Activated CD8-positive, alpha-beta memory T cell treated with anti-CD3 and anti-CD28 coated beads for 36 hours (primary cell): ENCODE data around the gene ITPR3. TPM values are rescaled to one million over a fixed set of nuclear protein-coding genes. Genes with fewer than 3 reads are reported as not detected.

Experiments
- CTCF ChIA-PET: fragments of 350-600 bp; sonication (Branson Sonifier 250); formaldehyde crosslinking; loops from one replicate; lab custom pipeline; 2021; ENCODE audit warnings: antibody characterized with exemption; lab: Charles Lee
- POLR2A ChIA-PET: fragments of 350-600 bp; sonication (Branson Sonifier 250); formaldehyde crosslinking; loops from one replicate; lab custom pipeline; 2021; ENCODE audit warnings: antibody characterized with exemption; lab: Charles Lee
- total RNA-seq, 2 experiments: library from RNA; stranded (reverse); gene quantifications; one replicate each; pipeline ENCODE4 v1.2.3, GENCODE V29; 2021

Gene ITPR3
- total RNA-seq, 2 experiments from 2014 or later = 42.2 to 44.0 TPM

DNA sequence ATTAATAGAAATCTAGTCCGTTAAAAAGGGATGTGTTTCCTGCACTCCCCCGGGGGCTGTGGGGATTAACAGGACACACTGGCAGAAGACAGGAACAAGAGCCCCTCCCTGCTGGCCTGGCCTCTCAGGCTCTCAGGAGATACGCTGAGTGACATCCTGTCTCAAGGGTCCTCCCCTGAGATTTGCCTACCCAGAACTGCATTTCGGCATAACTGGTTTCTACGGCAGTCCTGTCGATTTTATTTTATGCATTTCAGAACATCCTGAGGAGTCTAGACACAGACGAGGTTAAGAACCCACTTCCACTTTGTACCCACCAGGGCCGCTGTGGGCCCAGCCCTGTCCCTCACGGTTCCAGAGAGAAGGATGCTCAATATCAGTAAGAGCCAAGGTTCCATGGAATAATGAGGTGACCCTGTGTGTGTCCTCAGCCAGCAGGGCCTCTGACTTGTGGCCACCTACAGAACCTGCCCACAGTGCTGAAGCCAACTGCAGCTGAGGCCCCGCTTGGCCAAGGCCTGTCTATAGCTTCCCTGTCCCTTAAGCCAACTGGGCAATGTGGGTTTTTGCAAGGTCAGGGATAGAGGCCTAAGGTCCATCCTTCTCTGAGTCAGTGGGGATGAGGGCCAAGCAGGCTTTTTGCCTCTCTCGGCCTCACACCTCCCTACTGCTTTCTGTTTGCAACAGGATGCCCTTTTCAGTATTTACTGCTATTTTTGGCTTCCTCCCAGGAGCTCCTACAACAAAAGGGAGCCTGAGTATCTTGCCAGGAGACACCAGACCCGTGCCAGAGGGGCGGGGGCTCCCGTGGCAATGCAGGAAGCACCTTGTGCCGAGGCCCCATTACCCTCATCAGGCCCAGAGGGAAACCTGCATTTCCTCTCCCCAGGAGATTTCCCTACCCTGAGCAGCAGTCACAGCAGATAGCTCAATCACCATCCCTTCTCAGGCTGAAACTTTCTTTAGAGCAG lies 75.7 kb downstream of the ITPR3 start:
- POLR2A ChIA-PET = no interaction called here
- CTCF ChIA-PET = interaction anchor here (0.6 to 1.4 kb wide), 4 partner anchors 14 to 165 kb away, joined by 3 to 5 read pairs (median 4); partner anchors contain the start of gene UQCC2

DNA sequence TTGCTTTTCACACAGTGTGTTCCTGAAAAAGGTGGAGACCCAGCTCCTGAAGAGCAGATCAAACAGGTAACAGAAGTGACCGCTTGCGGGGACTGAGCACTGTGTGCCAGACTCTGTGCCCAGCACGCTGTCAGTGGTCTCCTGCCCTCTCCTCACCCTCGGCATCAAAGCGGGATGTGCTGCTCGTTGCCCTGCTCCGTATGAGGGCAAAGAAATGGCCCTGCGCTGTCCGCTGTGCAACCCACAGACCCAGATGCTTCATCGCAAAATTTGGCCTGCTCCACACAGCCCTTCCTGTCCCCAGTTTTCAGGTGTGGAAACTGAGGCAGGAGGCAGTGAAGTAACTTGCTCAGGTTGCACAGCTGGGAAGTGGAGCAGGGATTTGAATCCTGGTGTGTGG lies 76.7 kb downstream of the ITPR3 start:
- CTCF ChIA-PET = interaction anchor here (1.3 to 1.4 kb wide), 2 partner anchors 13 to 15 kb away, joined by 3 to 5 read pairs; partner anchors contain the start of gene UQCC2
- POLR2A ChIA-PET = no interaction called here

DNA sequence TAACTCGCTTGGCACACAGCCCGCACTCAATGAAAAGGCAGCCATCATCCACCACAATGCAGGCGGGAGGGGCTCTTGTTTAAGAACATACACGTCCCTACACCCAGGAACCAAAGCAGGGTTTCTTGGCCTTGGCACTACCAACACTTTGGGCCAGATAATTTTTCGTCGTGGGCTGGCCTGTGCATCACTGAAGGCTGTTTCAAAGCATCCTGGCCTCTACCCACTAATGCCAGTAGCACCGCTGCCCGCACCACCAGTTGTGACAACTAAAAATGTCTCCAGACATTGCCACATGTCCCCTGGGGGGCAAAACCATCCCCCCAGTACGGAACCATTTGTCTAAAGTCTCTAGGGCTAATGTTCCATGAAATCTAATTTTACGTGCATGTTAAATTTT lies 77.4 kb downstream of the ITPR3 start:
- ChIA-PET CTCF (no interaction called here), POLR2A (no interaction called here)

DNA sequence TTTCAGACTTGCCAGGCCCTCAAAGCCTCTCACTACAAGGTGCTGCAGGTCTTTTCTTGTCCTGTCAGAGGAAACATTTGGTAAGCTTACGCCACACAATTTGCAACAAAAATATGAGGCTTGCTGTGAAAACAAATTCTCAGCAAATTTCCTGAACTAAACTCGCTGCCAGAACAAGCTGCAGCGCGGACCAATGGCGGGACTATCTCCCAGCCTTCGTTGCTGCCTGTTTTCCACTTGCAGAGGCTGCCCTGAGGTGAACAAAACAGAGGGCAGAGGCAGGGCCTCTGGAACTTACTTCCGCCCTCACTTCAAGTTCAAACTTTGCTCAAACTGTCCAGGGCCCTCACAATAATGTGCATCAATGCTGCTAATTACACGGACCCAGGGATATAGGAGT lies 78.0 kb downstream of the ITPR3 start:
- CTCF ChIA-PET = no interaction called here
- POLR2A ChIA-PET = no interaction called here

DNA sequence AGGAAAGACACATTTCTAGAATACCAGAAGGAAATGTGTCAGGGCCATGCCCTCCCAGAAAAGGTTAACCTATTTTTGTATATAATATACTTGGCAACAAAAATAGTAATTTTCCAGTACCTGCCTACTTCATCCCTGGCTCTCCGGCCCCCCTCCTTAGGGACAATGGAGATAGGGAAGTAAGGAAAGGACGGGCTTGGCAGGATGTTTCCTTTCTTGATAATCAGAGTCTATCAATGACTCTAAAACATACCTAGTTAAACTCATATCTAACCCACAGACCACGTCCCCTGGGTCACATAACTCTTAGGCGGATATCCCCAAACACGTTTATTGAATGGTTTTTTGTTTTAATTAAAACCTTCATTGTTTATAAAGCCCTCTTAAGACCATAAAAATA lies 78.6 kb downstream of the ITPR3 start:
- POLR2A ChIA-PET = no interaction called here
- CTCF ChIA-PET = interaction anchor here (0.7 to 2.0 kb wide), 7 partner anchors 9 to 114 kb away, joined by 3 to 13 read pairs (median 4); no protein-coding TSS in a partner anchor

DNA sequence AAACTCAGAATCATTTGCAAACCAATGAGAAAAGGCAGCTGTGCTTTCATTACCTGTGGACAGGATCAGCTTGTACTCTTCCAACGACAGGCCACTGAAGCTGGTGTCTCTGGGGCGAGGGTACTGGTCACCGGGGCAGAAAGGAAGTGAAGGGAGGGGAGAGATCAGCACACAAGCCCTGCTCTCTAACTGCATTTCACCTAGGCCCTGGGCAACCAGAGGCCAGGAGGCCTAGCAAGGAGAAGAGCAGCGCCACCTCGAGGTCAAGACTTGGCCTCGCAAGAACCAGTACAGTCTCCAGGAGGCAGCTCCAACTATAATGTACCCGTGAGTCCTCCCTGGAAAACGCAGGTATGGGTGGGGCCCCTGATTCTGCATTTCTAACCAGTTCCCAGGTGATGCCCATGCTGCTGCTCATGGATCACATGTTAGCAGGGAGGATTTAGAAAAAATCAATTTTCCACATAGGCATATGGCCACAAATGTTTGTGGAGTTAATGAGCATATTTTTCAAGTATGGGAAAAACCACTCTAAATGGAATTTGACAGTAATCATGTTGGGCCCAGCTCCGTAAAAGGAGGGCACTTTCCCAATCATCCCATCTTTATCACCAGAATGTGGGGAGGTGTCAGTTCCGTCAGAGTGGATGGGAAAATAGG lies 79.4 kb downstream of the ITPR3 start:
- POLR2A ChIA-PET = no interaction called here
- CTCF ChIA-PET = interaction anchor here (0.6 to 2.0 kb wide), 15 partner anchors 9 to 455 kb away, joined by 3 to 13 read pairs (median 4); partner anchors contain the start of genes BAK1 and UQCC2

DNA sequence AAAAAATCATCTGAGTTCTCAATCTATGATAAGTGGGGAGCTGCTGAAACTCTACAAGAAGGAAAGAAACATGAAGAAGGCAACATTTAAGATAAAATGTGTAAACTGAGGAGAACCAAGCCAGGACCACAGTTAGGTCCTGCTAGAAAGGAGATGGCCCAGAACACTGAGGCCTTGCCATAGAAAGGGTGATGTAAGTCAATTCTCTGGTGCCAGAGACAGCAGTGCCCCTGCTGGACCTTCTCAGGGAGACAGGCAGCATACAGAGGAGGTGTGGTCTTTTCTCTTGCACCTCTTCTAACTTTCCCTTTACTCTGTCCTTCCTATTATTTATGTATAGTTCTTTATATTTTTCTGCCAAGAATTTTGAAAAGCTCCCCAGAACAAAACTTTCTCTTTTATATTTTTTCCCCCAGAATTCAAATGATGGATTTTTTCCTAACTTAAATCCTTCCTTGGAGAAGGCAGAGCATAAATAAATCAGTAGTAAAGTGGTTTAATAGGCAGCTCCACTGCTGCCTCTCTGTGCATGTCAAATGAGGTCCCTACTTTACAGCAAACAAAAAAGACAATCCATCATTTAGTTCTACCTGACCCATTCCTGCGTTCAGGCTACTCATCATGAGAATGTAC lies 81.3 kb downstream of the ITPR3 start:
- ChIA-PET CTCF (interaction anchor here (1.1 to 1.8 kb wide), 4 partner anchors 10 to 122 kb away, joined by 3 to 4 read pairs (median 4); partner anchors contain the start of gene BAK1), POLR2A (interaction anchor here (0.9 kb wide), 1 partner anchor 10 kb away, joined by 3 read pairs; no protein-coding TSS in a partner anchor)

DNA sequence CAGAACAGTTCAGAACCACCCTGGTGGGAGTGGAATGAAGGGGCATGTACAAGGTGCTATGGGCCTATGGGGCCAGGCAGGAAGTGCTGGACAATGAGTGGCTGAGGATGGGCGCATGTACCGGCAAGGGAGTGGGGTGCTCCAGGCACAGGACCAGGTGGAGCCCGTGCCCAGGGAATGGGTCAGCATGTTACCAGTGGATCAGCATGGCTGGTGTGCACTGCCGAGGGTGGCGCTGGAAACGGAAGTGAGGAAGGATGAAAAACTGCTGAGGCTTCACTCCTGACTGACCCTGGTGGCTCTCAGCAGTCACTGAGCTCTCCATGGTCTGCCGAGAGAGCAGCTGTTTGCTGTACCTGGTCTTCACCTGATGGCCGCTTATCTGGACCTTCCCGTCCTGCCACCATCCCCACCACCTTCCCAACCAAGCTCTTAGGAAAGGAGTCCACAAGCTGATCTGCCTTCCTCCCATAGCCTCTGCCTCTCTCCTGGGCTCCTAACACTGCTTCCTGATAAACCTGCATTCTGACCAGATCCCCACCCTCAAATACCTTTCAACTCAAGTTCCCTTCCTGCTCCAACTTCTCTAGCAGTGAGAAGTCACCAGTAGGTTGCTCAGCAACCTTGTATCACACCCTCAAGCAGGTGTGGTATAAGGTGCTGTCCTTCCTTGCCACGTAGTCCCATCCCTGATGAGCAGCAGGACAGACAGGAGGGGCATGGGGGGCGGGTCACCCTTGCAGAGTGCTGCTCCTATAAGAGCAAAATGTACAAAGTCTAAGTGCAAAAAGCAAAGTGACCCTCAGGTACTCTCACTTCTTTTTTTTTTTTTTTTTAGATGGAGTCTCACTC lies 83.3 kb downstream of the ITPR3 start:
- ChIA-PET POLR2A (interaction anchor here (0.7 kb wide), 1 partner anchor 39 kb away, joined by 7 read pairs; no protein-coding TSS in a partner anchor), CTCF (interaction anchor here (0.7 kb wide), 1 partner anchor 114 kb away, joined by 3 read pairs; no protein-coding TSS in a partner anchor)

DNA sequence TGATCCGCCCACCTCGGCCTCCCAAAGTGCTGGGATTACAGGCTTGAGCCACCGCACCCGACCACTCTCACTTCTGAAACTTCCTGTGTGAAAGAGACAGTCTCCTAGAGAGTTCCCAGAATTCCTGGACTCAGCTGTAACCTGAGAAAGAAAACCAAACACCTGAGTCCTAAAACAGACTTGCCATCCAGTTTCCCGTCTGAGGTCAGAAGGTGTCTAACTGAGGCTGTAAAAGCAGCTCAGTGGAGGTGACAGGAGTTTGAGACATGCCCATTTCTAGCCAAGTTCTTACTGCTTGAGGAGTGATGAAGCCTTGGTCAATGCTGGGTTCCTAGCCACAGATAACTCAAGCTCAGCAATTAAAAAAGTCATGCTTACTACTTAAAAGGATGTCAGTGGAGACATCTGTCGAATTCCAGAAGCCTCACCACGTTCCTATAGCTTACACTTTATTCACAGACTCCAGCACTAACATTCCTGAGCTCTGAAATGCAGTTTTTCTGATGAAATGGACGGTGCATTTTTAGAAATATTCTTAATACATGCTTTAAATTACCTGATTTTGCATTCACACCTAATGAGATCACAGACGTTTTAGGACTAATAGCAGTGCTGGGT lies 84.3 kb downstream of the ITPR3 start:
- CTCF ChIA-PET = interaction anchor here (0.5 to 0.7 kb wide), 2 partner anchors 23 to 115 kb away, joined by 3 read pairs; no protein-coding TSS in a partner anchor
- POLR2A ChIA-PET = interaction anchor here (0.7 kb wide), 1 partner anchor 38 kb away, joined by 7 read pairs; no protein-coding TSS in a partner anchor

DNA sequence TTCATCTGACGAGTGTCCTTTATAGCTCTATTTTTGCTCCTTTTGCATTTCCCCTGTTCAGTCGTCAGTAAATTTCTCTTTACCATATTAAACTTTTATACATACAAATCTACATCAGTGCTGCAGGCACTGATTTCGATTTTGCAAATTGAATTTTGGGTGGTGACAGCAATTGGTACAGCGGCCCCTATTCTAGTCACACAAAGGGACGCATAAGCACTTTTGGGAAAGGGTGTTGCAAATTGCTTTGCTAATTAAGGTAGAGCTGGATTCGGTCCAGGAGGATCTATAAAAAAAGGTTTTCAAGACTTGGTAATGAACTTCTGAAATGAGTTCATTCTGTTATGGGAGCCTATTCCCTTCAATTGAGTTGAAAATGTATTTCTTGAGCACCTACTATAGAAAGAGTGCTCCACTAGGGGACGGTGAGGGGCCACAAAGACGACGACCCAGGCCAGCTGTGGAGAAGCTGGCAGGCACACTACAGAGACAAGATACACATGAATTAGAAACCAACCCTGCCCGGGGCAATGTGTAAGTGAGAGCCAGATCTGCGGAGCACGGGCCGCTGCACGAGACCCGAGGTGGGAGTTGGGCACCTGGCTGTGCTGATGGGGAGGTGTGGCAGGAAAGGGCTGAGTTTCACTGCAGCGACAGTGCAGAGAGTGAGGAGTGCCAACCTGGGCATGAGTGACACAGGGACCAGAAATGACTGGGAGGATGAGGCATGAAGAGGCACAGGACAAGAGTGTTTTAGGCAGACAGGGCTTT lies 85.0 kb downstream of the ITPR3 start:
- CTCF ChIA-PET = interaction anchor here (0.5 kb wide), 1 partner anchor 23 kb away, joined by 3 read pairs; no protein-coding TSS in a partner anchor
- POLR2A ChIA-PET = no interaction called here

DNA sequence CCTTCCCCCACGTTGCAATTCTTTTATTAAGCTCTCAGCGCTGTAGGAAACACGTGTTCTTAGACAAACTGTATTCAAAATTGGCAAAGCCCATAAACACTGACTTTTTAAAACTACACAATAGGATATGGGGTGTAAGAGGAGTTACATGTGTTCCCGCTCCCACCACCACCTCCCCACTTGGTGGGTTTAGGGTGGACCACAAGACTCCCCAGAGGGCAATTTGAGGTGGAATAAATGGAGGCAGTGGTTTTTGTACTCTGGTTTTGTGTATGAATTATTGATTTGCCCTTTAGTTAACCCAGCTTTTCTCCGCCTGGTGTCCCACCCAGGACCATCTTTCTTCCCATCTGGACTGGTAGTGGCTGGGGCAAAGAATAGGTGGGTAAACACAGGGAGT lies 86.6 kb downstream of the ITPR3 start:
- CTCF ChIA-PET = interaction anchor here (1.5 kb wide), 1 partner anchor 122 kb away, joined by 6 read pairs; no protein-coding TSS in a partner anchor
- POLR2A ChIA-PET = no interaction called here

DNA sequence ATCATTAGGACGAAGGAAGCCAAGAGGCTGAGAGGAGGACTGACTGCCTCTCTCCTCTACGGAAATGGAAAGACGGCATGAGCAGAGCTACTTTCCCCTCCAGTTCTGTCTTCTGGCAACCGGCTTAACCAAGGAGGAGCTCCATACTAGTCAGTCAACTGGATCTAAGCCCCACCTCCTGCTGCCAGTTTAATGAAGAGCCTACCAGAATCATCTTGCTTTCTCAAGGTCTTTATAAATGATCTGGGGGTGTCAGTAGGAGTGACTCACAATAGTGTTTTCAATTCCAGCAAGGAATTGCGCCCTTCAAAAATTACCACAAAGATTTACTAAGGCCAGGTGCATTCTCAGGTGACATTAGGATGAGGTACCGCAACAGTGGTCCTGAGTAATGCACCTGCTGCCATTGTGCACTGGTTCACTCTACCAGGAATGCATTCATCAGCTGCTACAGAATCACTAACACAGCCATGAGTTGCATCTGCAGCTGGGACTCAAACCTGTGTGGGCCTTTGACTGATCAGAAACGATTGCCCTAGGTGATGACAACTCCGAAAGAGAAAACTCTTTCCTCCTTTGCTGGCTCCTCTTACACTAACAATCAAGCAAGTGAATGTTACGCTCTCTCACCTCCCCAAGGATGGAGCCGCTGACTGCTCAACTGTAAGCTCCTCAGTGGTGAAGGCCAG lies 87.5 kb downstream of the ITPR3 start:
- ChIA-PET POLR2A (interaction anchor here (0.5 kb wide), 1 partner anchor 274 kb away, joined by 3 read pairs; no protein-coding TSS in a partner anchor), CTCF (interaction anchor here (1.5 kb wide), 2 partner anchors 8 to 123 kb away, joined by 6 read pairs; no protein-coding TSS in a partner anchor)

DNA sequence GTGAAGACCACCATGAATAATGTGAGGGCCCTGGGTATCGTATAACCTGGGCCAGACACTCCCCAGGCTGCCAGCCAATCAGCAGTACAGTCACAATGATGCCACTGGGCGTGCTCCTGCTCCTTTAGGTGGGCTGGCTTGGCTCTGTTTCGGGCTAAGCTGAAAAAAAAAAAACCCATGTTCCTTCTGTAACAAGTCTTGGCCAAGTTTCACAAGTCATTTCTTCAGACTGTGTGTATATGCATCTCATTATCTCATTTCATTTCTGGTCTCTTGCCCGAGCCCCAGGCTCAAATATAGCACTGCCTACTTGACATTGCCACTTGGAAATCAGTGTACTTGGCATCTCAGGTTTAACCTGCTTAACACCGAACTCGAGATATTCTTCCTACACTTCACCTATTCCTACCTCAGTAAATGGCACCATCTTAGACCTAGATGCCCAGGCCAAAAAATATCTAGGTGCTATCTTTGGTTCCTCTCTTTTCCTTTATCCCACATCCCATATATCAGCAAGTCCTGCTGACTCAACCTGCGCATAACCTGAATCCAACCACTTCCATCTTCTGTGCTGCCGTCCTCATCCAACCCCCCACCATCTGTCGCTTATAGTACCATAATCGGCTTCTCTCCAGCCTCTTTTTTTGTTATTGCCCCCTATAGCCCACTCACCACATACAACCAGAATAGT lies 88.6 kb downstream of the ITPR3 start:
- ChIA-PET POLR2A (no interaction called here), CTCF (interaction anchor here (1.5 kb wide), 1 partner anchor 9 kb away, joined by 6 read pairs; no protein-coding TSS in a partner anchor)

DNA sequence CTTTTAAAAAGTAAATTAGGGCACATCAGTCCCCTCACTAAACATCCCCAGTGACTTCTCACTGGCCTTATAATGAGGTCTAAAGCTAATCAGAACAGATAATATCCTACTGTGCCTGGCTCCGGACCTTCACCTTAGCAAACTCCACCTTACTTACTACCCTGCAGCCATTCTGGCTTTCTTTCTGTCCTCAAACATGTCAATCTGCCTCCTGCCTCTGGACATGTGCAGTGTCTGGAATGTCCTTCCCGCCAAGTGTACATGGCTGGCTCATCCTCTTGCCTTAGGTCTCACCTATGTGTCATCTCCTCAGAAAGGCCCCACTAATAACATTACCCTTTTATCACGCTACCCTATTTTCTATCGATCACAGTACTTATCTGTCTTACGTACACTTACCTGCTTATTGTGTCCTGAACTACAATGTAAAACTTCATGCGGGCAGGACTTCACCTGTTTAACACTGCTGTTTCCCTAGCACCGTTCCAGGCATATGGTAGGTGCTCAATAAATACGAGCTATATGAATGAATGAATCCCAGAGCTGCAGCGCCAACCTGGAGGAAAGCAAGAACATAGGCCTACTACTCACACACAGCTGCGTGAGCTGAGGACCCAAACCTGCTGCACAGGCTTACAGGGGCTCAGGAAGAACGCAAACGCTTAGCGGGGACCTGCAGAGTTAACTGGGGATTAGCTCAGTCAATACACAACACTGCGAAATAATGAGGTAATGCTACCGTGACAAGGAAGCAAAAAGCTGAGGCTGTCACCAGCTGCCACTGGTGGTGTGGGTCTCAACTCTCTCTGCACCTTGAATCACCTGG lies 89.4 kb downstream of the ITPR3 start:
- CTCF ChIA-PET = interaction anchor here (0.8 to 1.9 kb wide), 11 partner anchors 10 to 316 kb away, joined by 3 to 12 read pairs (median 3); partner anchors contain the start of gene ITPR3

More for the DNA sequence above, 89.4 kb downstream of the ITPR3 start:
- POLR2A ChIA-PET = interaction anchor here (0.8 to 1.3 kb wide), 4 partner anchors 89 to 739 kb away, joined by 3 read pairs; no protein-coding TSS in a partner anchor
